Mucosa of descending colon (tissue), 3 donors: ENCODE results near the gene PDGFA. TPM values are rescaled to one million over a fixed set of nuclear protein-coding genes. Genes with fewer than 3 reads are reported as not detected.

Experiments used
- ATAC-seq: fragments of 200-7000 bp; cut with Tn5 transposase; one replicate; pipeline ENCODE4 v1.9.1; 2020; ENCODE audit warnings: mild to moderate bottlenecking, moderate library complexity
- DNase-seq, 3 donors: peaks; one replicate each; pipeline ENCODE4 v3.0.0-alpha.2; 2020
- H3K36me3 ChIP-seq: fragments of 200-600 bp; one replicate; pipeline ENCODE4 v1.8.0; 2021; ENCODE audit warnings: low read depth, mild to moderate bottlenecking
- H3K4me1 ChIP-seq: fragments of 200-600 bp; one replicate; pipeline ENCODE4 v1.8.0; 2021; ENCODE audit warnings: low read depth, mild to moderate bottlenecking
- H3K4me3 ChIP-seq: fragments of 200-600 bp; one replicate; pipeline ENCODE4 v1.8.0; 2021; ENCODE audit warnings: mild to moderate bottlenecking
- H3K9me3 ChIP-seq: fragments of 200-600 bp; one replicate; pipeline ENCODE4 v1.8.0; 2021; ENCODE audit warnings: mild to moderate bottlenecking
- intact Hi-C, 2 donors: fragments of 100-400 bp; cut with DNase I in 1 of 2; cut with micrococcal nuclease in 1 of 2; formaldehyde crosslinking; loops; one replicate each; pipeline versions ENCODE4 v1.11.0 to v1.11.1; 2022; cut with DNase I, micrococcal nuclease
- long read RNA-seq, 2 donors: library from polyadenylated mRNA; unstranded; transcript quantifications; one replicate each; pipeline ENCODE4 v2.0.0, GENCODE V29; 2019 to 2021
- total RNA-seq, 3 donors: library from RNA; stranded (reverse); fragmentation: NEBNext Ultra II Directional in 2 of 3; extraction: Animal tissue kit (Norgen Biotek cat#: 25700) in 2 of 3; gene quantifications; one replicate each; pipeline versions ENCODE4 v1.2.1 to v1.2.4, GENCODE V29; 2021 to 2023
- TF ChIP-seq, protein P1 (sequence below): fragments of 200-600 bp; IDR thresholded peaks from one replicate; pipeline ENCODE4 v1.8.0; 2022; ENCODE audit warnings: antibody characterized with exemption, mild to moderate bottlenecking
- donor health status: DM: no; HTN: no; CAD: no; lungs with moderate emphysema.
- donor health status: DM: no; HTN: no; CAD: no.
- donor health status: DM: no; HTN: yes; CAD: no.

The PDGFA gene
- total RNA-seq: 10 to 100 TPM; 52.7 to 63.0 (median 57.5) TPM
- long read RNA-seq, donor 1, transcript PDGFA-201 (7 exons, 1,308 nt): major isoform, 7 of 23 reads
- long read RNA-seq, donor 1, partial matches to known transcripts: 4 of 23 reads
- long read RNA-seq, donor 1, other reads (novel, unspliced or antisense): 10 of 23 reads
- long read RNA-seq, donor 2, partial matches to known transcripts: 4 of 23 reads
- long read RNA-seq, donor 2, other reads (novel, unspliced or antisense): 14 of 23 reads

DNA sequence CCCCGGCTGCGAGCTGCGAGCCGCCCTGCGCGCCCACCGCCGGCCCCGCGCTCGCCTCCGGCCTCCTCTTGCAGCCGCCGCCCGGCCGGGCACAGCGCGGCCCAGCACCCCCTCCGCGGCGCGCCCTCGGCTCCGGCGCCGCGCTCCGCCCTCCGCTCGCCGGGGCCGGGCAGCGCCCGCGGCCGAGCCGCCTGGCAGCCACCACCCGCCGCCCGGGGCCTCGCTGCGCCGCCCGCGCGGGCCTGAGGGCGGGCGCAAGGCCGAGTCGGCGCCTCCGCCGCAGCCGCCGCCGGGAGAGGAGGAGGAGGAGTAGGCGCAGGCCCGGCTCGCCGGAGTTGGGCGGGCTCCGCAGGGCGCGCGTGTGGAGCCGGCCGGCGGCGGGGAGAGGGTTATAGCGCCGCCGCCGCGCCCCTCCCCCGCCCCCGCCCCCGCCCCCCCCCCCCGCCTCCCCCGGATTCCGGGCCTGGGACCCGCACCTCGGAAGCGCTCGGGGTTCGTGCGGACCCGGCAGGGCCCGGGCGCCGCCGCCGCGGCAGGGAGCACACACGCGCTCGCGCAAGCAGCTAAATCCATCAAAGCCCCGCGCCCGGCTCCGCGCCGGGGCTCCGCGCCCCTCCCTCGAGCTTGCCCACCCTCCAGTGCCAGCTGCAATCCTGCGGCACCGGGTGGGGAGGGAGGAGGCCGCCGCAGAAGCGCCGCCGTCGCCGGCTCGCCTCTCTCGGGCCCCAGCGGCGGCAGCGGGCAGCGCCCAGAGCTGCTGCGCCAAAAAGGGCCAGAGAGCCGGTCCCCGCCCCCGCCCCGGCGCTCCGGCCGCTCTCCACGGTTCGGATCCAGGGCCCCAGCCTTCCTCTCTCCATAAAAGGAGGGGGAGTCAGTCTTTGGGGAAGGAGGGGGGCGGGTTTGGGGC, at the start of gene PDGFA:
Gene PDGFA, minus strand, starts transcription at position 363 of the 907 bp plus-strand sequence. CDS start 845 bp downstream, outside the sequence.
- intact Hi-C loops: no loop called here
- DNase-seq: peak in 2 of 3 donors; percentile 44 to 74
- Histone ChIP-seq H3K4me3 (peak within 1 kb of the TSS; percentile 54), H3K9me3 (no peaks in the 10 kb centered on the region), H3K36me3 (no peaks in the 10 kb centered on the region), H3K4me1 (peaks cover 34% of the 10 kb centered on the region)
- TF ChIP-seq, protein P1, sequence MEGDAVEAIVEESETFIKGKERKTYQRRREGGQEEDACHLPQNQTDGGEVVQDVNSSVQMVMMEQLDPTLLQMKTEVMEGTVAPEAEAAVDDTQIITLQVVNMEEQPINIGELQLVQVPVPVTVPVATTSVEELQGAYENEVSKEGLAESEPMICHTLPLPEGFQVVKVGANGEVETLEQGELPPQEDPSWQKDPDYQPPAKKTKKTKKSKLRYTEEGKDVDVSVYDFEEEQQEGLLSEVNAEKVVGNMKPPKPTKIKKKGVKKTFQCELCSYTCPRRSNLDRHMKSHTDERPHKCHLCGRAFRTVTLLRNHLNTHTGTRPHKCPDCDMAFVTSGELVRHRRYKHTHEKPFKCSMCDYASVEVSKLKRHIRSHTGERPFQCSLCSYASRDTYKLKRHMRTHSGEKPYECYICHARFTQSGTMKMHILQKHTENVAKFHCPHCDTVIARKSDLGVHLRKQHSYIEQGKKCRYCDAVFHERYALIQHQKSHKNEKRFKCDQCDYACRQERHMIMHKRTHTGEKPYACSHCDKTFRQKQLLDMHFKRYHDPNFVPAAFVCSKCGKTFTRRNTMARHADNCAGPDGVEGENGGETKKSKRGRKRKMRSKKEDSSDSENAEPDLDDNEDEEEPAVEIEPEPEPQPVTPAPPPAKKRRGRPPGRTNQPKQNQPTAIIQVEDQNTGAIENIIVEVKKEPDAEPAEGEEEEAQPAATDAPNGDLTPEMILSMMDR: no peak
- ATAC-seq: peak; percentile 33

DNA sequence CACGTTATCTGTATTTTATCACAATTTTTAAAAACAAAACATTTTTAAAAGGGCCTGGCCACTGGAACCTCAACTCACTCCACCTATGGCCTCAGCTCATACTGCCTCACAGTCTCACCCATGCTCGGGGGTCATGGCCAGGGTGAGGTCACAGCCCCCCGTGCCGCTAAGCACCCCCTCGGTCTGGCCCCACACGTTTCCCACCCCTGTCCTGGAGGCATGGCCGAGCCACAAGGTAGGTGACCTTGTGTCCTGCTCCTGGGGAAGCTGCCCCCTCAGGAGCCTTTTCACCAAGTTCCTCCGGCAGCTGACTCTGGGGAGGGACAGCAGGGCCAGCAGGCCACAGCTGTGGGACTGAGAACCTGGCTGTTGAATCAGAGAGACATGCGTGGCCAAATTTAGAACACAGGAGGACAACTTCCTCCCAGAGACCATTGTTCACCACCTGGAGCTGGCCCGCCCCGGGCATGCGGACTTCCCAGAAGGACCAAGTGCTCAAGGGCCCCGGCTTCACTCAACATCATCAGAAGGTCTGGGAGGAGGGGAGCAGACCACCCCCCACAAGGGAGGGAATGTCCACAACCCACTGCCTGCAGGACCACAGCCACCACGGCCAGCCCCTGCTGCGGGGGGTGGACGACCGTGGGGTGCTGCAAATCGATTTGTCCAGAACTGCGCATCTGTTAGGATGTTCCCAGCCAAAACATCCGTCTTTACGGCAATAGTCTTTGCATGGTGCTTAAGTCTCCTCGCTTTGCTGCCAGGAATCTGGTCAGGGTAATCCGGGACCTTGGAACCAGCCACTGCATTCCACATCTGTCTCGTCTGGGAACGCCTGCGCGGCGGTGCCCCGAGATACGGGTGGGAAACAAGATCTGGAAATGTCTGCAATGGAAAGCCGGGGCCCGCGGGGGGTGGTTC, 48.6 kb upstream of the PDGFA start:
- TF ChIP-seq, protein P1: no peak
- no peaks in the 10 kb centered on the region for H3K9me3 ChIP-seq
- ATAC-seq (no peak), DNase-seq (no peak)
- no peaks in the 10 kb centered on the region for H3K36me3 ChIP-seq
- H3K4me3 ChIP-seq: no peak overlapping the region
- intact Hi-C loops: no loop called here
- H3K4me1 ChIP-seq: no peaks in the 10 kb centered on the region

- no peak for DNase-seq
- TF ChIP-seq, protein P1: no peak
- no peaks in the 10 kb centered on the region for H3K4me1 ChIP-seq
- no peak for ATAC-seq
- H3K9me3 ChIP-seq: no peaks in the 10 kb centered on the region
- intact Hi-C loops: no loop called here
- H3K4me3 ChIP-seq: no peak overlapping the region
- no peaks in the 10 kb centered on the region for H3K36me3 ChIP-seq
Observed at GRCh38 chr7:567305-567883, 47.7 kb upstream of the PDGFA start.

- TF ChIP-seq, protein P1: no peak
- Histone ChIP-seq H3K4me1 (no peaks in the 10 kb centered on the region), H3K9me3 (no peaks in the 10 kb centered on the region), H3K36me3 (no peaks in the 10 kb centered on the region), H3K4me3 (no peak overlapping the region)
- intact Hi-C loops: no loop called here
- ATAC-seq: no peak
- no peak for DNase-seq
Observed at GRCh38 chr7:566100-566499, 46.5 kb upstream of the PDGFA start.
